Liver (tissue), 9 donors: Measurements from ENCODE around the gene UBR4. TPM values are rescaled to one million over a fixed set of nuclear protein-coding genes. Genes with fewer than 3 reads are reported as not detected.
"Not testable (repeated sequence)": the region's sequence is repeated elsewhere in the genome, so short reads cannot be mapped to it uniquely, and the experiment has no call there.

Experiments used
- DNase-seq: peaks from one replicate; pipeline ENCODE4 v3.0.0-alpha.2; 2017; ENCODE audit warnings: low spot score
- H3K27ac ChIP-seq, 2 donors: one replicate each; pipeline ENCODE4 v1.7.0; 2013; ENCODE audit warnings: inconsistent platforms in 2 of 2, low read length in 2 of 2, control low read depth in 1 of 2, low read depth in 1 of 2, mild to moderate bottlenecking in 1 of 2
- H3K27me3 ChIP-seq, 4 donors: one replicate each; pipeline versions ENCODE4 v1.6.1 to v1.7.0; 2013; ENCODE audit warnings: low read length in 3 of 4, inconsistent platforms in 1 of 4, mild to moderate bottlenecking in 1 of 4, moderate library complexity in 1 of 4; ENCODE audit not compliant: control insufficient read depth in 4 of 4, insufficient read depth in 4 of 4
- H3K36me3 ChIP-seq, 4 donors: one replicate each; pipeline versions ENCODE4 v1.6.1 to v1.7.0; 2013; ENCODE audit warnings: low read length in 3 of 4, mild to moderate bottlenecking in 3 of 4, low read depth in 1 of 4, moderate library complexity in 1 of 4; ENCODE audit not compliant: control insufficient read depth in 4 of 4, insufficient read depth in 3 of 4
- H3K4me1 ChIP-seq, 4 donors: one replicate each; pipeline versions ENCODE4 v1.6.1 to v1.7.0; 2013; ENCODE audit warnings: low read length in 3 of 4, mild to moderate bottlenecking in 3 of 4, moderate library complexity in 1 of 4; ENCODE audit not compliant: control insufficient read depth in 4 of 4, insufficient read depth in 4 of 4
- H3K4me3 ChIP-seq, 3 donors: one replicate each; pipeline versions ENCODE4 v1.6.1 to v1.7.0; 2013; ENCODE audit warnings: low read length in 3 of 3, control low read depth in 1 of 3, low read depth in 1 of 3, mild to moderate bottlenecking in 1 of 3
- H3K9ac ChIP-seq, 2 donors: one replicate each; pipeline ENCODE4 v1.7.0; 2013; ENCODE audit warnings: low read length in 2 of 2, mild to moderate bottlenecking in 2 of 2, moderate library complexity in 2 of 2, control low read depth in 1 of 2, low read depth in 1 of 2
- H3K9me3 ChIP-seq, 4 donors: one replicate each; pipeline versions ENCODE4 v1.6.1 to v1.7.0; 2013; ENCODE audit warnings: low read length in 3 of 4; ENCODE audit not compliant: control insufficient read depth in 4 of 4
- ATF3 ChIP-seq: IDR thresholded peaks from 2 replicates; pipeline ENCODE4 v1.6.1; 2016; ENCODE audit warnings: antibody characterized with exemption
- CTCF ChIP-seq: fragments of 150-350 bp; IDR thresholded peaks from 2 replicates; pipeline ENCODE4 v1.5.1; 2017; ENCODE audit warnings: improper control_type of control experiment, low read depth, low read length; ENCODE audit not compliant: missing input control
- EGR1 ChIP-seq, 2 donors: IDR thresholded peaks; 2 replicates each; pipeline ENCODE4 v1.6.1; 2016 to 2018; ENCODE audit warnings: antibody characterized with exemption in 2 of 2, low read depth in 2 of 2
- FOXA1 ChIP-seq: IDR thresholded peaks from 2 replicates; pipeline ENCODE4 v1.6.1; 2016; ENCODE audit warnings: antibody characterized with exemption
- FOXA2 ChIP-seq: IDR thresholded peaks from 2 replicates; pipeline ENCODE4 v1.6.1; 2016; ENCODE audit warnings: antibody characterized with exemption
- GABPA ChIP-seq, 2 donors: IDR thresholded peaks in 1 of 2; conservative IDR thresholded peaks in 1 of 2; 2 replicates each; pipeline ENCODE4 v1.6.1; 2016; ENCODE audit warnings: antibody characterized with exemption in 2 of 2, mild to moderate bottlenecking in 1 of 2, moderate library complexity in 1 of 2
- HNF4A ChIP-seq, 2 donors: conservative IDR thresholded peaks; 2 replicates each; pipeline ENCODE4 v1.6.1; 2016; ENCODE audit warnings: antibody characterized with exemption in 2 of 2, mild to moderate bottlenecking in 2 of 2
- HNF4G ChIP-seq: IDR thresholded peaks from 2 replicates; pipeline ENCODE4 v1.6.1; 2016; ENCODE audit warnings: antibody characterized with exemption
- JUND ChIP-seq, 2 donors: IDR thresholded peaks; 2 replicates each; pipeline ENCODE4 v1.6.1; 2016; ENCODE audit warnings: antibody characterized with exemption in 2 of 2
- MAX ChIP-seq: IDR thresholded peaks from 2 replicates; pipeline ENCODE4 v1.6.1; 2016; ENCODE audit warnings: antibody characterized with exemption
- NR2F2 ChIP-seq: IDR thresholded peaks from 2 replicates; pipeline ENCODE4 v1.6.1; 2016; ENCODE audit warnings: antibody characterized with exemption
- RAD21 ChIP-seq, 2 donors: IDR thresholded peaks; 2 replicates each; pipeline ENCODE4 v1.6.1; 2016; ENCODE audit warnings: antibody characterized with exemption in 2 of 2, mild to moderate bottlenecking in 2 of 2
- RXRA ChIP-seq, 2 donors: IDR thresholded peaks; 2 replicates each; pipeline ENCODE4 v1.6.1; 2017 to 2018; ENCODE audit warnings: antibody characterized with exemption in 2 of 2, mild to moderate bottlenecking in 1 of 2
- SP1 ChIP-seq: IDR thresholded peaks from 2 replicates; pipeline ENCODE4 v1.6.1; 2018; ENCODE audit warnings: antibody characterized with exemption, mild to moderate bottlenecking
- TAF1 ChIP-seq: conservative IDR thresholded peaks from 2 replicates; pipeline ENCODE4 v1.6.1; 2016; ENCODE audit warnings: antibody characterized with exemption, mild to moderate bottlenecking
- ZBTB33 ChIP-seq: IDR thresholded peaks from 2 replicates; pipeline ENCODE4 v1.6.1; 2016; ENCODE audit warnings: antibody characterized with exemption
- WGBS: extraction: QIAGEN DNeasy Blood & Tissue Kit; methylation state at CpG from one replicate; pipeline ENCODE4 v1.1.7; 2013; 5-methylcytosine and 5-hydroxymethylcytosine counted together
- polyA plus RNA-seq, 2 donors: library from polyadenylated mRNA; stranded (reverse) in 1 of 2; unstranded in 1 of 2; fragments of 200-250 nt in 1 of 2; fragments of >200 nt in 1 of 2; fragmentation: Nextera tagmentation in 1 of 2; extraction: Ambion mirVana in 1 of 2; gene quantifications; one replicate each; pipeline versions ENCODE4 v1.2.1 to v1.2.3, GENCODE V29; 2013 to 2015
- total RNA-seq, 2 donors: library from RNA; depleted of rRNA; stranded (reverse); fragments of >200 nt; gene quantifications; one replicate each; pipeline ENCODE4 v1.2.3, GENCODE V29; 2014
- donor health status: healthy.
- donor health status: healthy.
- donor health status: healthy.
- donor health status: healthy.
- donor health status: healthy.

UBR4 gene
- total and polyA plus RNA-seq, 4 donors: 45.4 to 156 (median 86.9) TPM

GRCh38 chr1:19220080-19220846 lies 10.2 kb upstream of the UBR4 start (continued):
- TF ChIP-seq CTCF: no peak
- TF ChIP-seq FOXA2: no peak
- no peak for TF ChIP-seq NR2F2
- no peak for TF ChIP-seq HNF4A (conservative IDR thresholded peaks at IDR 0.05)

- H3K9ac ChIP-seq: no peak overlapping the region
- H3K4me1 ChIP-seq: no peaks in the 10 kb centered on the region
- no peak for TF ChIP-seq FOXA1
- no peak for TF ChIP-seq RAD21 (IDR thresholded peaks at IDR 0.05)
- TF ChIP-seq CTCF: no peak
- no peak for TF ChIP-seq JUND (IDR thresholded peaks at IDR 0.05)
- TF ChIP-seq GABPA (IDR thresholded peaks at IDR 0.05 in 1 of 2, conservative IDR thresholded peaks at IDR 0.05 in 1 of 2): no peak
- no peak for TF ChIP-seq EGR1 (IDR thresholded peaks at IDR 0.05; ENCODE audit: low read depth in 2 of 2)
- no peak for TF ChIP-seq TAF1
- TF ChIP-seq SP1: no peak
- no peak for TF ChIP-seq HNF4A (conservative IDR thresholded peaks at IDR 0.05)
- no peak for TF ChIP-seq RXRA (IDR thresholded peaks at IDR 0.05)
- TF ChIP-seq ZBTB33: no peak
- TF ChIP-seq ATF3: no peak
- TF ChIP-seq HNF4G: no peak
- TF ChIP-seq MAX: no peak
- DNase-seq: no peak
- H3K9me3 ChIP-seq: no peaks in the 10 kb centered on the region
- no peak overlapping the region for H3K4me3 ChIP-seq
- no peak overlapping the region for H3K27ac ChIP-seq
- no peaks in the 10 kb centered on the region for H3K27me3 ChIP-seq
- WGBS: 97% methylated on average over 7 of the region's 7 CpGs
- peaks cover 9 to 68% (median 46%) of the 10 kb centered on the region in 4 donors for H3K36me3 ChIP-seq
Measured at GRCh38 chr1:19219451-19219850, 9.4 kb upstream of the UBR4 start.

GRCh38 chr1:19216585-19216984 lies 6.5 kb upstream of the UBR4 start:
- H3K9me3 ChIP-seq, H3K4me1 ChIP-seq, H3K4me3 ChIP-seq, H3K27me3 ChIP-seq, H3K9ac ChIP-seq, H3K27ac ChIP-seq, DNase-seq: not testable (repeated sequence)
- WGBS: 98% methylated on average over 4 of the region's 4 CpGs
- H3K36me3 ChIP-seq: peaks cover 4 to 42% (median 34%) of the 10 kb centered on the region in 4 donors
